Esophagus squamous epithelium (tissue), 4 donors: ENCODE results near the gene KDM4C.

Source experiments
- POLR2A ChIP-seq, 4 donors: fragments of 450-650 bp; IDR thresholded peaks; one replicate each; pipeline ENCODE4 v1.6.1; 2017; ENCODE audit warnings: antibody characterized with exemption in 4 of 4, mild to moderate bottlenecking in 4 of 4, moderate library complexity in 3 of 4
- TF ChIP-seq, protein P1 (sequence below), 6 experiments: fragments of 450-650 bp in 4 of 6; fragments of 200-600 bp in 2 of 6; sonication (generic) in 2 of 6; IDR thresholded peaks; one replicate each; pipeline ENCODE4 v1.5.1; 2016 to 2019; ENCODE audit warnings: antibody characterized with exemption in 6 of 6, mild to moderate bottlenecking in 4 of 6, moderate library complexity in 4 of 6

DNA sequence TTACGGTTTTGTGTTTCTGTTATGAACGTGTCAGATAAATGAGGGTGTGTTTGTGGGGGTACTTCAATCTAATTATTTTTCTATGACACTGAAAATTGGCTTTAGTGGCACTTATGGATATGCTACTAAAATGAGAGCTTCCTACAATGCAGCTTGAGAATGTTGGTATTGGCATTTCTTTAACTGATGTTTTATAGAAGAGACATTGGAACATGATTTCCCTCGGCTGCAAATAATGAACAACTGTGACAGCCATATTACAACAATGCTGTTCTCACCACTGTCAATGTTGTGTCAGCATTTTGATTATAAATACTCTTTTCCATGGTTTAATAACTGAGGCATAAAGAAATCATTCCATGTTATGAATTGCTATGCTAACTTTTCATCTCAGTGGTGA is 279.4 kb downstream of the KDM4C start:
- TF ChIP-seq, protein P1, sequence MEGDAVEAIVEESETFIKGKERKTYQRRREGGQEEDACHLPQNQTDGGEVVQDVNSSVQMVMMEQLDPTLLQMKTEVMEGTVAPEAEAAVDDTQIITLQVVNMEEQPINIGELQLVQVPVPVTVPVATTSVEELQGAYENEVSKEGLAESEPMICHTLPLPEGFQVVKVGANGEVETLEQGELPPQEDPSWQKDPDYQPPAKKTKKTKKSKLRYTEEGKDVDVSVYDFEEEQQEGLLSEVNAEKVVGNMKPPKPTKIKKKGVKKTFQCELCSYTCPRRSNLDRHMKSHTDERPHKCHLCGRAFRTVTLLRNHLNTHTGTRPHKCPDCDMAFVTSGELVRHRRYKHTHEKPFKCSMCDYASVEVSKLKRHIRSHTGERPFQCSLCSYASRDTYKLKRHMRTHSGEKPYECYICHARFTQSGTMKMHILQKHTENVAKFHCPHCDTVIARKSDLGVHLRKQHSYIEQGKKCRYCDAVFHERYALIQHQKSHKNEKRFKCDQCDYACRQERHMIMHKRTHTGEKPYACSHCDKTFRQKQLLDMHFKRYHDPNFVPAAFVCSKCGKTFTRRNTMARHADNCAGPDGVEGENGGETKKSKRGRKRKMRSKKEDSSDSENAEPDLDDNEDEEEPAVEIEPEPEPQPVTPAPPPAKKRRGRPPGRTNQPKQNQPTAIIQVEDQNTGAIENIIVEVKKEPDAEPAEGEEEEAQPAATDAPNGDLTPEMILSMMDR (IDR thresholded peaks at IDR 0.05), result no peak
- TF ChIP-seq POLR2A (IDR thresholded peaks at IDR 0.05), result no peak
